ENCODE measurements around the gene LRP10. TPM values are rescaled to one million over a fixed set of nuclear protein-coding genes. Genes with fewer than 3 reads are reported as not detected.

Gene LRP10
- total RNA-seq, 1 donor from 2014 or later, result 16.3 TPM

DNA sequence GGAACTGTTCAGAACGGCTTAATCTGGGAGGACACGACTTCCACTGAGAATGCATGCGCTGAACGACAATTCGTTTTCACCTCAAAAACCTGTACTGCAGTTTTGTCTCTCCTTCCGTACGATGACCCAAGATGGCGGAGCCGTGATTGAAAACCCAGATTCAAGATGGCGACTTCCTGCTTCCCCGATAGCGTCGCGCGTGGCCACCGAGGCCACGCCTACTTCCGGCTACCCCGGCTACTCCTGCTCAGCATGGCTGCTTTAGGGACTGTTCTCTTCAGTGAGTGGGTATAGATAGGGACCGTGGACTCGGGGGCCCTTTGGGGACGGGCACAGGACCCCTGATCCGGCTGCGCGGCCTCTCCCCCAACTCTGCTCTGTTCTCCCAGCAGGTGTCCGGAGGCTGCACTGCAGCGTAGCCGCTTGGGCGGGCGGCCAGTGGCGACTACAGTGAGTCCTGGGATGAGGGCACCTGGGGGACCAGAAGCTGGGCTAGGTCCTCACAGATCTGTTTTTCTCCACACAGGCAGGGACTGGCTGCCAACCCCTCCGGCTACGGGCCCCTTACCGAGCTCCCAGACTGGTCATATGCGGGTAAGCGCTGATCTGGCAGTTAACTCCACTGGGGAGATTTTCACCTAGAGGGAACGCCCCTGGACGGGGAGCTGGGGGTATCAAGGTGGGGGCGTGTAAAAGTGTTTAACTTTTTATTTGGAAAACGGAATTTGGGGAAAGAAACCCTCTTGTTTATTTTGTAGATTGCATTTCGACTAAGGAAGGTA, 41.7 kb upstream of the LRP10 start, which contains the start of gene MRPL52:
Gene MRPL52, plus strand, starts transcription at position 227 of the 782 bp plus-strand sequence. Its CDS starts 26 bp downstream, at position 253.
- peaks cover 3% of the 10 kb centered on the region for H3K36me3 Mint-ChIP-seq (ENCODE audit: low read depth)
- no peaks in the 10 kb centered on the region for H3K27me3 Mint-ChIP-seq (ENCODE audit: low read depth)
- peak; percentile 73 for DNase-seq (ENCODE audit: low read depth, low spot score)
- peaks cover 24% of the 10 kb centered on the region for H3K4me1 Mint-ChIP-seq
- TF ChIP-seq, protein P1, sequence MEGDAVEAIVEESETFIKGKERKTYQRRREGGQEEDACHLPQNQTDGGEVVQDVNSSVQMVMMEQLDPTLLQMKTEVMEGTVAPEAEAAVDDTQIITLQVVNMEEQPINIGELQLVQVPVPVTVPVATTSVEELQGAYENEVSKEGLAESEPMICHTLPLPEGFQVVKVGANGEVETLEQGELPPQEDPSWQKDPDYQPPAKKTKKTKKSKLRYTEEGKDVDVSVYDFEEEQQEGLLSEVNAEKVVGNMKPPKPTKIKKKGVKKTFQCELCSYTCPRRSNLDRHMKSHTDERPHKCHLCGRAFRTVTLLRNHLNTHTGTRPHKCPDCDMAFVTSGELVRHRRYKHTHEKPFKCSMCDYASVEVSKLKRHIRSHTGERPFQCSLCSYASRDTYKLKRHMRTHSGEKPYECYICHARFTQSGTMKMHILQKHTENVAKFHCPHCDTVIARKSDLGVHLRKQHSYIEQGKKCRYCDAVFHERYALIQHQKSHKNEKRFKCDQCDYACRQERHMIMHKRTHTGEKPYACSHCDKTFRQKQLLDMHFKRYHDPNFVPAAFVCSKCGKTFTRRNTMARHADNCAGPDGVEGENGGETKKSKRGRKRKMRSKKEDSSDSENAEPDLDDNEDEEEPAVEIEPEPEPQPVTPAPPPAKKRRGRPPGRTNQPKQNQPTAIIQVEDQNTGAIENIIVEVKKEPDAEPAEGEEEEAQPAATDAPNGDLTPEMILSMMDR (conservative IDR thresholded peaks at IDR 0.05), result no peak
- peak within 1 kb of the TSS; percentile 97 for H3K27ac Mint-ChIP-seq (ENCODE audit: unreplicated experiment)
- peak within 1 kb of the TSS; percentile 92 for H3K4me3 Mint-ChIP-seq
- no peaks in the 10 kb centered on the region for H3K9me3 Mint-ChIP-seq

DNA sequence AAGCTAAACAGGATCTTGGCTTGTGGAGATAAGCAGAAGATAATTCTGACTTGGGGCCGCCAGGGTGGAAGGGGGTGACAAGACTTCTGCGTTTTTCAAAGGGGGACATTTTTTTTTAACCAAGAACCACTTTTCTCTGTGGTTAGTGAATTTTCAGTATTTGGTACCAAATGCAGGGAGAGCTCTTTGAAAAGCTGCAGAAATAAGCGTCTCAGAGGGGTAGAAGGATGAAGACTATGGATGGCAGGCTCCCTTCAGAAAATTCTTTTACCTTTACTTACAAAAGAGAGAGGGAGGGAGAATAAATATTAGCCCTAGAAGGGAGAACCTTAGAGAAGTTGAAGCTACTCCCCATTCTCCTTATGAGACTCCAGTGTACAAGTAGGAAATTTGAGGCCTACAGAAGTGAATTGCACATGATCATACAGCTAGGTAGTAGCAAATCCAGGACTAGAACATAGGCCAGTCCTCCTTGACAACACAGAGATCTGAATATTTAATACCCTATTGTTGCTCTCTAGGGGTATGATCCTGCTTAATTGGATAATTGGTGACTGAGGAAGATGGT, 41.0 kb upstream of the LRP10 start:
- no peak for DNase-seq (ENCODE audit: low read depth, low spot score)
- Mint-ChIP-seq H3K4me3 (peak overlapping the region; percentile 92), H3K27me3 (ENCODE audit: low read depth) (peaks cover 3% of the 10 kb centered on the region), H3K36me3 (ENCODE audit: low read depth) (peaks cover 5% of the 10 kb centered on the region), H3K27ac (ENCODE audit: unreplicated experiment) (peak overlapping the region; percentile 97), H3K4me1 (peaks cover 24% of the 10 kb centered on the region), H3K9me3 (no peaks in the 10 kb centered on the region)
- TF ChIP-seq, protein P1 (conservative IDR thresholded peaks at IDR 0.05), result no peak

DNA sequence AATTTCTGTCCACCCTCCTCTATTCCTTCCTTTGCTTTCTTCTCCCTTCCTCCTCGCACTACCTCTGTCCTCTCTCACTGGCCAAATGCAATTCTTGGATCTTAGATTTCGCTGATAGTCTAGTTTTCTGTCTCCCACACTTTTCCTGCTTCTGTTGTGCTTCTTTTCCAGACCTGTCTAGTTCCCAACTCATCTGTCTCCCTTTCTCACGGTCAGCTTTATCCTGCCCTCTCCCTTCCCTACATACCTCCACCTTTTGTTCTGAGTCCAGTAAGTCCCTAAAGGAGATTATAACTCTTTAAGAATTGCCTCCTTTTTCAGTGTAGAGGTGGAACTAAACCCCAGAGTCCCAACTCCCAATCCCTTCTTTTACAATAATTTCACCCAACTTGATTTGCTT, 36.0 kb upstream of the LRP10 start:
- no peak for DNase-seq (ENCODE audit: low read depth, low spot score)
- Mint-ChIP-seq H3K4me3 (peak overlapping the region; percentile 95), H3K27ac (ENCODE audit: unreplicated experiment) (peak overlapping the region; percentile 2), H3K27me3 (ENCODE audit: low read depth) (peaks cover 33% of the 10 kb centered on the region), H3K36me3 (ENCODE audit: low read depth) (peaks cover 13% of the 10 kb centered on the region), H3K9me3 (no peaks in the 10 kb centered on the region), H3K4me1 (peaks cover 39% of the 10 kb centered on the region)
- TF ChIP-seq, protein P1 (conservative IDR thresholded peaks at IDR 0.05), result no peak

DNA sequence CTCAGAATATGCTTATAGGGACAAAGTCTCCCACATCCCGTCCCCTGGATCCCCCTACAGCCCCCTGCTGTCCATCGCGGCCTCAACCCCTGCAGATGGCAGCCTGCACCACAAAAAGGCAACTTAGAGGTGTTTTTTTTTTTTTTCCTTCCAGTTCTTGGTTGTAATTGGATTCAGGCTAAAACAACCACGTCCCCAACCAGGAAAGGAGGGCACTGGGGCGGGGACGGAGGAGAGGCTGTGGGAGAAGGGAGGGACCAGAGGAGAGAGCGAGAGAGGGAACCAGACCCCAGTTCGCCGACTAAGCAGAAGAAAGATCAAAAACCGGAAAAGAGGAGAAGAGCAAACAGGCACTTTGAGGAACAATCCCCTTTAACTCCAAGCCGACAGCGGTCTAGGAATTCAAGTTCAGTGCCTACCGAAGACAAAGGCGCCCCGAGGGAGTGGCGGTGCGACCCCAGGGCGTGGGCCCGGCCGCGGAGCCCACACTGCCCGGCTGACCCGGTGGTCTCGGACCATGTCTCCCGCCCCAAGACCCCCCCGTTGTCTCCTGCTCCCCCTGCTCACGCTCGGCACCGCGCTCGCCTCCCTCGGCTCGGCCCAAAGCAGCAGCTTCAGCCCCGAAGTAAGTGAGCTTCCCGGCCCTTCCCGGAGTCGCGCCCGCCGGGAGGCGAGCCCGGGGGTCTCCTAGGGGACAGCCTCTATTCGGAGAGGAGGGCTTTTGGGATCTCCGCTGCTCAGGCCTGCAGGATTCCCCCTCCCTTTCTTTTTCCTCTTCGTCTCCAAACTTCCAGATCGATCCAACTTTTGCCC, 35.0 kb upstream of the LRP10 start, which contains the start of gene MMP14:
Gene MMP14, plus strand, starts transcription at position 285 of the 813 bp plus-strand sequence. Its CDS starts 233 bp downstream, at position 518.
- peak; percentile 28 for DNase-seq (ENCODE audit: low read depth, low spot score)
- peaks cover 33% of the 10 kb centered on the region for H3K27me3 Mint-ChIP-seq (ENCODE audit: low read depth)
- peaks cover 15% of the 10 kb centered on the region for H3K36me3 Mint-ChIP-seq (ENCODE audit: low read depth)
- TF ChIP-seq, protein P1 (conservative IDR thresholded peaks at IDR 0.05), result peak; percentile 42
- H3K9me3 Mint-ChIP-seq, result no peaks in the 10 kb centered on the region
- H3K27ac Mint-ChIP-seq (ENCODE audit: unreplicated experiment), result peak within 1 kb of the TSS; percentile 99
- peaks cover 32% of the 10 kb centered on the region for H3K4me1 Mint-ChIP-seq
- H3K4me3 Mint-ChIP-seq, result peak within 1 kb of the TSS; percentile 95

DNA sequence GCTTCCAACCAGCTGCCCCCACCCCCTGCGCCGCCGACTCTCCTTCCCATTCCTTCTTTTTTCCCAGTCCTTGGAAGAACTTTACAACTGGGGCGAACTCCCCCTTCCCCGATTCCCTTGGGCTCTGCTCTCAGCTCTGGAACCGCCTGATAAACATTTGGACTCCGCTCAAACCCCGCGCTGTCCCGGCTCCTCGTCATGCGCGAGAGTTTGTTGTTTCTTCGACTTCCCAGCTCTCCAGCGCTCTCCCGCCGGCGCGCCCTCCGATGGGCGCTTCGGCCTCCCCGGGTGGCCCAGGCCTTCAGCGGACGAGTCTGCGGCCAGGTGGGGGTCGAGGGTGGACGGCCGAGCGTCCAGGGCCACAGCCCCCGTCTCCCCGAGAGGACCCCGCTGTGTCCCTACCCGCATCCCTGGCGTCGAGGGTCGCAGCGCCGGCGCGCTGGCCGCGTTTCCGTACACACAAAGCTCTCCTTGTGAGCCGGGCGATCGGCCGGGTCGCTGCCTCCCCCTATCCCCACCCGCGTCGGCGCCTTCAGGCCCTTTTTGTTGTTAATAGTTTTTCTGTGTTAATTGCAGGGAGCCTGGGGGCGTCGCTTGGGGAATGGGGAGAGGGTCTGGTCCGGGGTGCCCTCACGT, 34.3 kb upstream of the LRP10 start:
- DNase-seq (ENCODE audit: low read depth, low spot score), result peak; percentile 41
- H3K4me1 Mint-ChIP-seq, result peaks cover 31% of the 10 kb centered on the region
- TF ChIP-seq, protein P1 (conservative IDR thresholded peaks at IDR 0.05), result no peak

More for the DNA sequence above, 34.3 kb upstream of the LRP10 start:
- Mint-ChIP-seq H3K4me3 (peak overlapping the region; percentile 95), H3K27me3 (ENCODE audit: low read depth) (peaks cover 33% of the 10 kb centered on the region), H3K9me3 (no peaks in the 10 kb centered on the region), H3K36me3 (ENCODE audit: low read depth) (peaks cover 15% of the 10 kb centered on the region), H3K27ac (ENCODE audit: unreplicated experiment) (peak overlapping the region; percentile 99)

Data from neural crest cell (in vitro differentiated cells).